SK-N-SH (cell line): ENCODE results near the gene COL24A1. TPM values are rescaled to one million over a fixed set of nuclear protein-coding genes. Genes with fewer than 3 reads are reported as not detected.

Experiments used
- CTCF ChIA-PET: fragments of 300-600, 350-600 bp; formaldehyde crosslinking; extraction: SDS; loops from one replicate; lab custom pipeline; 2021; lab: Yijun Ruan, JAX
- POLR2A ChIA-PET: fragments of 350-600 bp; sonication (Branson Sonifier 250); formaldehyde crosslinking; extraction: SDS; loops from one replicate; lab custom pipeline; 2020; ENCODE audit warnings: antibody characterized with exemption, inconsistent platforms; lab: Yijun Ruan, JAX
- DNase-seq: peaks from one replicate; pipeline ENCODE4 v3.0.0; 2012
- H2AFZ ChIP-seq: fragments of 200-600 bp; sonication (generic); 2 replicates; pipeline ENCODE4 v1.8.1; 2016; ENCODE audit warnings: antibody characterized with exemption, mild to moderate bottlenecking, low read depth
- H3F3A ChIP-seq: fragments of 200-600 bp; sonication (generic); replicated peaks from 2 replicates; pipeline ENCODE3; 2016; ENCODE audit warnings: antibody characterized with exemption, mild to moderate bottlenecking; ENCODE audit not compliant: insufficient read depth
- H3K27ac ChIP-seq, 2 experiments: fragments of 200-500 bp in 1 of 2; fragments of 200-600 bp in 1 of 2; sonication (Bioruptor generic) in 1 of 2; sonication (generic), shearing (Covaris generic) in 1 of 2; 2 replicates each; pipeline versions ENCODE4 v1.5.1 to v1.6.1; 2014 to 2016; ENCODE audit warnings: low read depth in 2 of 2, inconsistent platforms in 1 of 2, low read length in 1 of 2, mild to moderate bottlenecking in 1 of 2, mixed read lengths in 1 of 2
- H3K27me3 ChIP-seq: fragments of 200-600 bp; sonication (generic), shearing (Covaris generic); 2 replicates; pipeline ENCODE4 v1.6.1; 2016; ENCODE audit warnings: mixed run types; ENCODE audit not compliant: insufficient read depth
- H3K36me3 ChIP-seq, 2 experiments: fragments of 200-500 bp in 1 of 2; fragments of 200-600 bp in 1 of 2; sonication (Bioruptor generic) in 1 of 2; sonication (generic) in 1 of 2; replicated peaks in 1 of 2; 2 replicates each; pipeline versions ENCODE3 to v1.5.1; 2014 to 2016; ENCODE audit warnings: low read length in 1 of 2, mild to moderate bottlenecking in 1 of 2; ENCODE audit not compliant: insufficient read depth in 2 of 2, control insufficient read depth in 1 of 2
- H3K4me1 ChIP-seq, 2 experiments: fragments of 200-500 bp in 1 of 2; fragments of 200-600 bp in 1 of 2; sonication (Bioruptor generic) in 1 of 2; sonication (generic), shearing (Covaris generic) in 1 of 2; 2 replicates each; pipeline versions ENCODE4 v1.5.1 to v1.6.1; 2014 to 2016; ENCODE audit warnings: low read depth in 1 of 2, low read length in 1 of 2, mixed run types in 1 of 2; ENCODE audit not compliant: insufficient read depth in 2 of 2, control insufficient read depth in 1 of 2
- H3K4me2 ChIP-seq: fragments of 200-600 bp; sonication (generic), shearing (Covaris generic); 2 replicates; pipeline ENCODE4 v1.6.1; 2017; ENCODE audit warnings: mixed run types
- H3K4me3 ChIP-seq, 2 experiments: fragments of 200-500 bp in 1 of 2; fragments of 200-600 bp in 1 of 2; sonication (Bioruptor generic) in 1 of 2; sonication (generic), shearing (Covaris generic) in 1 of 2; 2 replicates each; pipeline versions ENCODE4 v1.5.1 to v1.8.1; 2014 to 2016; ENCODE audit warnings: low read depth in 2 of 2, inconsistent platforms in 1 of 2, low read length in 1 of 2, mild to moderate bottlenecking in 1 of 2, mixed read lengths in 1 of 2, moderate library complexity in 1 of 2
- H3K79me2 ChIP-seq: fragments of 200-600 bp; sonication (generic); 2 replicates; pipeline ENCODE4 v1.8.1; 2017; ENCODE audit warnings: mild to moderate bottlenecking; ENCODE audit not compliant: insufficient read depth
- H3K9ac ChIP-seq: fragments of 200-600 bp; sonication (generic); 2 replicates; pipeline ENCODE4 v1.6.1; 2017; ENCODE audit warnings: mixed run types
- H3K9me2 ChIP-seq: fragments of 200-600 bp; sonication (generic); 2 replicates; pipeline ENCODE4 v1.6.1; 2017; ENCODE audit warnings: mixed run types
- H3K9me3 ChIP-seq: fragments of 200-600 bp; sonication (generic); 2 replicates; pipeline ENCODE4 v1.6.1; 2017; ENCODE audit warnings: mixed run types, mild to moderate bottlenecking, moderate library complexity
- H4K20me1 ChIP-seq: fragments of 200-600 bp; sonication (generic); 2 replicates; pipeline ENCODE4 v1.6.1; 2017; ENCODE audit warnings: mild to moderate bottlenecking, mixed run types; ENCODE audit not compliant: insufficient read depth
- EP300 ChIP-seq, 2 experiments: IDR thresholded peaks; 2 replicates each; pipeline versions ENCODE4 v1.4.0 to v1.6.1; 2012; ENCODE audit warnings: borderline replicate concordance in 1 of 2, low read depth in 1 of 2, low read length in 1 of 2
- FOXM1 ChIP-seq: IDR thresholded peaks from 2 replicates; pipeline ENCODE4 v1.4.0; 2012; ENCODE audit warnings: low read depth, mild to moderate bottlenecking
- NFIC ChIP-seq: IDR thresholded peaks from 2 replicates; pipeline ENCODE4 v1.4.0; 2012; ENCODE audit warnings: borderline replicate concordance
- TEAD4 ChIP-seq: IDR thresholded peaks from 2 replicates; pipeline ENCODE4 v1.4.0; 2012; ENCODE audit warnings: mild to moderate bottlenecking, borderline replicate concordance; ENCODE audit not compliant: insufficient read depth
- USF2 ChIP-seq: fragments of 150-350 bp; IDR thresholded peaks from 2 replicates; pipeline ENCODE4 v1.6.1; 2017; ENCODE audit warnings: antibody characterized with exemption, low read length, low read depth, borderline replicate concordance
- WGBS: methylation state at CpG from one replicate; pipeline ENCODE4 v1.1.6; 2017; ENCODE audit warnings: low lambda C conversion rate; 5-methylcytosine and 5-hydroxymethylcytosine counted together
- polyA plus RNA-seq, 3 experiments: library from polyadenylated mRNA; depleted of rRNA; stranded (reverse); fragments of >200 nt; gene quantifications; 2 replicates each; pipeline ENCODE4 v1.2.3, GENCODE V29; 2012
- small RNA-seq, 7 experiments: library from RNA; depleted of rRNA; stranded (forward); fragments of <200 nt; gene quantifications; one replicate each; pipeline ENCODE3, GENCODE V24; 2012
- TF ChIP-seq, protein P1 (sequence below): IDR thresholded peaks from 2 replicates; pipeline ENCODE4 v1.6.1; 2012; ENCODE audit warnings: mild to moderate bottlenecking, low read depth, low read length, moderate library complexity
- TF ChIP-seq, protein P2 (sequence below): IDR thresholded peaks from 2 replicates; pipeline ENCODE4; 2012

The COL24A1 gene
- polyA plus RNA-seq, 1 of the 3 experiments (the other 2 are of a cell fraction), result not detected

DNA sequence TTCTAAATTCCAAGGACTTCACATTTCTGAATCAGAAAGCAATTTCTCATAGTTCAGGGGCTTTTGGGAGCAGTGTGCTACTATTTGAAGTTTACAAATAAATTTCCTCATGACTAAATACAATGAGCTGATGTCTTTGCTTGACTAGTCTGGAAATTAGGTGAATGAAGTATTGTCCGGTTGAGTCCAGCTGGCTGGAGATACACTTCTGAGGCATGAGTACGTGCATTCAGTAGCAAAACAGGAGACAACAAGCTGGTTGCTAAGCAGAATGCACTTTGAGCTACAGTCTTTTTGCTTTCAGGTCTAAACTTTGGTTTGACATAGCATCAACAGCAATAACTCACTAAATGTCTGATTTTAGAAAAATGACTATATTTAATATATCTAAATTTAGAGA, 475.5 kb downstream of the COL24A1 start:
- POLR2A ChIA-PET, result no interaction called here
- CTCF ChIA-PET, result interaction anchor here (1.5 kb wide), 1 partner anchor 11 kb away, joined by 4 read pairs; no protein-coding TSS in a partner anchor
- no peak overlapping the region; a peak in 2 of 4 replicates for H3K27ac ChIP-seq

More for the DNA sequence above, 475.5 kb downstream of the COL24A1 start:
- no peak overlapping the region for H3K4me2 ChIP-seq
- H2AFZ ChIP-seq, result no peak overlapping the region
- H3K9ac ChIP-seq, result no peak overlapping the region
- peaks cover 8% of the 10 kb centered on the region for H3F3A ChIP-seq
- H3K9me2 ChIP-seq, result no peaks in the 10 kb centered on the region
- no peak for DNase-seq
- TF ChIP-seq EP300 (IDR thresholded peaks at IDR 0.05; ENCODE audit: borderline replicate concordance in 1 of 2, low read depth in 1 of 2, low read length in 1 of 2) (no peak), NFIC (no peak), USF2 (no peak), TEAD4 (no peak), FOXM1 (no peak)
- TF ChIP-seq, protein P1, sequence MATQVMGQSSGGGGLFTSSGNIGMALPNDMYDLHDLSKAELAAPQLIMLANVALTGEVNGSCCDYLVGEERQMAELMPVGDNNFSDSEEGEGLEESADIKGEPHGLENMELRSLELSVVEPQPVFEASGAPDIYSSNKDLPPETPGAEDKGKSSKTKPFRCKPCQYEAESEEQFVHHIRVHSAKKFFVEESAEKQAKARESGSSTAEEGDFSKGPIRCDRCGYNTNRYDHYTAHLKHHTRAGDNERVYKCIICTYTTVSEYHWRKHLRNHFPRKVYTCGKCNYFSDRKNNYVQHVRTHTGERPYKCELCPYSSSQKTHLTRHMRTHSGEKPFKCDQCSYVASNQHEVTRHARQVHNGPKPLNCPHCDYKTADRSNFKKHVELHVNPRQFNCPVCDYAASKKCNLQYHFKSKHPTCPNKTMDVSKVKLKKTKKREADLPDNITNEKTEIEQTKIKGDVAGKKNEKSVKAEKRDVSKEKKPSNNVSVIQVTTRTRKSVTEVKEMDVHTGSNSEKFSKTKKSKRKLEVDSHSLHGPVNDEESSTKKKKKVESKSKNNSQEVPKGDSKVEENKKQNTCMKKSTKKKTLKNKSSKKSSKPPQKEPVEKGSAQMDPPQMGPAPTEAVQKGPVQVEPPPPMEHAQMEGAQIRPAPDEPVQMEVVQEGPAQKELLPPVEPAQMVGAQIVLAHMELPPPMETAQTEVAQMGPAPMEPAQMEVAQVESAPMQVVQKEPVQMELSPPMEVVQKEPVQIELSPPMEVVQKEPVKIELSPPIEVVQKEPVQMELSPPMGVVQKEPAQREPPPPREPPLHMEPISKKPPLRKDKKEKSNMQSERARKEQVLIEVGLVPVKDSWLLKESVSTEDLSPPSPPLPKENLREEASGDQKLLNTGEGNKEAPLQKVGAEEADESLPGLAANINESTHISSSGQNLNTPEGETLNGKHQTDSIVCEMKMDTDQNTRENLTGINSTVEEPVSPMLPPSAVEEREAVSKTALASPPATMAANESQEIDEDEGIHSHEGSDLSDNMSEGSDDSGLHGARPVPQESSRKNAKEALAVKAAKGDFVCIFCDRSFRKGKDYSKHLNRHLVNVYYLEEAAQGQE, result no peak
- TF ChIP-seq, protein P2, sequence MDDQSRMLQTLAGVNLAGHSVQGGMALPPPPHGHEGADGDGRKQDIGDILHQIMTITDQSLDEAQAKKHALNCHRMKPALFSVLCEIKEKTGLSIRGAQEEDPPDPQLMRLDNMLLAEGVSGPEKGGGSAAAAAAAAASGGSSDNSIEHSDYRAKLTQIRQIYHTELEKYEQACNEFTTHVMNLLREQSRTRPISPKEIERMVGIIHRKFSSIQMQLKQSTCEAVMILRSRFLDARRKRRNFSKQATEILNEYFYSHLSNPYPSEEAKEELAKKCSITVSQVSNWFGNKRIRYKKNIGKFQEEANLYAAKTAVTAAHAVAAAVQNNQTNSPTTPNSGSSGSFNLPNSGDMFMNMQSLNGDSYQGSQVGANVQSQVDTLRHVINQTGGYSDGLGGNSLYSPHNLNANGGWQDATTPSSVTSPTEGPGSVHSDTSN, result no peak
- TF ChIP-seq, all 33 proteins: peak for 0
- Histone ChIP-seq H4K20me1 (no peaks in the 10 kb centered on the region), H3K36me3 (peaks cover 40 to 48% of the 10 kb centered on the region in 2 experiments), H3K9me3 (no peaks in the 10 kb centered on the region), H3K4me1 (no peaks in the 10 kb centered on the region), H3K79me2 (peaks cover 18% of the 10 kb centered on the region; the same call in 1 of the 2 replicates), H3K27me3 (no peaks in the 10 kb centered on the region), H3K4me3 (no peak overlapping the region)
- 96% methylated on average over 2 of the region's 2 CpGs for WGBS

Small RNA genes within 50 kb of the gene (small RNA-seq; reads per million reads assigned to genes)
- 0 to 0.21 (median 0) reads per million in 7 experiments for gene RNA5SP51

Other genes starting within 250 kb of the COL24A1 start
- gene ODF2L, start 239.6 kb upstream of the COL24A1 start, polyA plus RNA-seq (2012; rRNA removed), result 5.3 and 7.9 TPM in 2 replicates